ENCODE measurements around the gene SPSB1.

The SPSB1 gene

DNA sequence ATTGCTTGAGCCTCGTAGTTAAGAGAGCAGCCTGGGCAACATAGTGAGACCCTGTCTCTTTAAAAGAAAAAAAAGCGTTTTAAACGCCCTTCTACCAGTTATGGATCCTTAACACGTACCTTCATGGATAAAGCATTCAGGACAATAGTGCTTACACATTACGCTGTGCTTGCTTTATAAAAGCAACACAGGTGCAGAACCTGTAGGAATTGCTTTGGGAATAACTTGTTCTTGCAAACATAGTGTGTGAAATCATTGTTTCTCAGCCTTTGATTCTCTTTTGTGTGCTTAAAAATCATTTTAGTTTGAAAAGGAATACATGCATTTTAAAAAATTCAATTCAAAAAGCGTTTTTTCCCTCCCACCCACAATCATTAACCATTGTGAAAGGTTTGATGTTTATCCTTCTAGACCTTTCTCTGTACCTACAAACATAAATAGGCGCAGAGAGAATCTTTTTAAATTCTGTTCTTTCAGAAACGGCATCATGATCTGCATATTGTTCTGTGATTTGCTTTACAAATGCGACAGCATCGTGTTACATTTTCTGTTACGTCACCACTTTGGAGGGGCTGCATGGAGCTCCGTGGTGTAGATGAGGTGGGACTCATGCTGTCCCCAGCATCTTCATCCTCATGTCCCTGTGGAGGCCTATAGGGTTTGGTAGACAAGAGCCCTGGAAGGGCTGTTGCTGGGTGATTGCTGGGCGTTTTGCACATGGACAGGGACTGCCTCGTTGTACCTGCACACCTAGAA, 54.6 kb downstream of the SPSB1 start:
- Histone ChIP-seq H3K4me1 (no peaks in the 10 kb centered on the region), H3K4me3 (ENCODE audit: low read depth, low read length) (no peak overlapping the region), H3K36me3 (no peaks in the 10 kb centered on the region), H3K27me3 (no peaks in the 10 kb centered on the region), H3K9me3 (no peaks in the 10 kb centered on the region)
- TF ChIP-seq, protein P1, sequence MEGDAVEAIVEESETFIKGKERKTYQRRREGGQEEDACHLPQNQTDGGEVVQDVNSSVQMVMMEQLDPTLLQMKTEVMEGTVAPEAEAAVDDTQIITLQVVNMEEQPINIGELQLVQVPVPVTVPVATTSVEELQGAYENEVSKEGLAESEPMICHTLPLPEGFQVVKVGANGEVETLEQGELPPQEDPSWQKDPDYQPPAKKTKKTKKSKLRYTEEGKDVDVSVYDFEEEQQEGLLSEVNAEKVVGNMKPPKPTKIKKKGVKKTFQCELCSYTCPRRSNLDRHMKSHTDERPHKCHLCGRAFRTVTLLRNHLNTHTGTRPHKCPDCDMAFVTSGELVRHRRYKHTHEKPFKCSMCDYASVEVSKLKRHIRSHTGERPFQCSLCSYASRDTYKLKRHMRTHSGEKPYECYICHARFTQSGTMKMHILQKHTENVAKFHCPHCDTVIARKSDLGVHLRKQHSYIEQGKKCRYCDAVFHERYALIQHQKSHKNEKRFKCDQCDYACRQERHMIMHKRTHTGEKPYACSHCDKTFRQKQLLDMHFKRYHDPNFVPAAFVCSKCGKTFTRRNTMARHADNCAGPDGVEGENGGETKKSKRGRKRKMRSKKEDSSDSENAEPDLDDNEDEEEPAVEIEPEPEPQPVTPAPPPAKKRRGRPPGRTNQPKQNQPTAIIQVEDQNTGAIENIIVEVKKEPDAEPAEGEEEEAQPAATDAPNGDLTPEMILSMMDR (IDR thresholded peaks at IDR 0.05; ENCODE audit: low read depth, low read length), result no peak
- no peak for DNase-seq

DNA sequence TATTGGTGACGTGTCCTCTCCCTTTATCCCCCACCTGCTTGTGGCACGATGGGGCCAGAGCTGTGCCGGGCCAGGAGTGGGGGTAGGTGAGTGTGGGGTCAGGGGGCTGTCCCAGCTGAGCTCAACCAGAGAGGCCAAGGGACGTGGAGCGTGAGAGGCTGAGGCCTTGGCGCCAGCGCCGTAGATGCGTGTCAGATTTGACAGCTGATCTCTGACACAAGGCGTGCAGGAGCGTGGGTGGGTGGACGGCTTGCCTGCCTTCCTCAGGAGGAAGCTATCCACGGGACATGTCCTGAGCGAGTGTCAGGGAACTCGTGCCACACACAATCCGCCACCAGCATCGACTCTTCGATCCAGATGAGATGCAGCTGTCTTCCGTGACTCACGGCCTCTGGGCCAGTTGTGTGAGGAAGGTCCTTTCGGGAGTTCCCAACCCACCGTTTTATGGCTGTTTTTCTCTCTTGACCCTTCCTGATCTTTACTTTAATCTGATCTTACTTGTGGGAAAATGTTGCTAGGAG, 56.7 kb downstream of the SPSB1 start:
- Histone ChIP-seq H3K9me3 (no peaks in the 10 kb centered on the region), H3K4me3 (ENCODE audit: low read depth, low read length) (no peak overlapping the region), H3K36me3 (no peaks in the 10 kb centered on the region), H3K27me3 (no peaks in the 10 kb centered on the region), H3K4me1 (no peaks in the 10 kb centered on the region)
- DNase-seq, result no peak
- TF ChIP-seq, protein P1 (IDR thresholded peaks at IDR 0.05; ENCODE audit: low read depth, low read length), result no peak

GRCh38 chr1:9350013-9350908, 57.6 kb downstream of the SPSB1 start:
- Histone ChIP-seq H3K36me3 (no peaks in the 10 kb centered on the region), H3K4me3 (ENCODE audit: low read depth, low read length) (no peak overlapping the region)
- no peak for DNase-seq

GRCh38 chr1:9350960-9351359, 58.3 kb downstream of the SPSB1 start:
- Histone ChIP-seq H3K36me3 (no peaks in the 10 kb centered on the region), H3K27me3 (no peaks in the 10 kb centered on the region), H3K9me3 (no peaks in the 10 kb centered on the region), H3K4me3 (ENCODE audit: low read depth, low read length) (no peak overlapping the region), H3K4me1 (no peaks in the 10 kb centered on the region)
- TF ChIP-seq, protein P1 (IDR thresholded peaks at IDR 0.05; ENCODE audit: low read depth, low read length), result no peak
- DNase-seq, result no peak

More at GRCh38 chr1:9350013-9350908, 57.6 kb downstream of the SPSB1 start:
- TF ChIP-seq, protein P1 (IDR thresholded peaks at IDR 0.05; ENCODE audit: low read depth, low read length), result no peak
- no peaks in the 10 kb centered on the region for H3K4me1 ChIP-seq
- H3K27me3 ChIP-seq, result no peaks in the 10 kb centered on the region
- no peaks in the 10 kb centered on the region for H3K9me3 ChIP-seq

DNA sequence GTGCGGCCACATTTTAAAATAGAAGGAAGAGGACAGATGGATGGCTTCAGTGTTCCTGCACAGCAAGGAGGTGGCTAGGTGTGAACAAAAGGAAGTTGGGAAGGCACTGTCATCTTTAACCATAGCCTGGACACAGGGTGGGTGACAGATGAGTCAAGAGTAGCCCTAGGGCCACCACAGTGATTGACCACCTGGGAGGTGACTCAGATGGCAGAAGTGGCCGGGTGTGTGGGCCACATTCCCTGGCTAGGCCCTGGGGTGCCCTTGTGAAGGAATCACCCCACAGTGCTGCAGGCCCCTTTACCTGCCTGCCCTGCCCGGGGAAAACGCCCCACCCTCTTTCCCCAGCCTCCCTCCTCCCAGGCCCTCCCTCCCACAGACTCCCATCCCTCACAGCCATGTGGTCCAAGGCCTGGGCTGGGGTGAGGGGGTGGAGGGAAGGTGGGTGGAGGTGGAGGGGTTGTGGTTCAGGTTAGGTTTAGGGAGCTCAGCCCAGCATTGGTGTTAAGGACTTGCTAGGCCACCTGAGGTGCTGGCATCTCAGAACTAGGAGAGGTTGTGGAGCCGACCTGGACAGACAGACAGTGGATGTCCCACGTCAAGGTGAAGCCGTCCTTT, 59.1 kb downstream of the SPSB1 start:
- H3K36me3 ChIP-seq, result no peaks in the 10 kb centered on the region
- no peaks in the 10 kb centered on the region for H3K9me3 ChIP-seq
- no peak overlapping the region for H3K4me3 ChIP-seq (ENCODE audit: low read depth, low read length)
- no peaks in the 10 kb centered on the region for H3K27me3 ChIP-seq
- TF ChIP-seq, protein P1 (IDR thresholded peaks at IDR 0.05; ENCODE audit: low read depth, low read length), result no peak
- no peak for DNase-seq
- H3K4me1 ChIP-seq, result no peaks in the 10 kb centered on the region
